Hematopoietic multipotent progenitor cell treated with erythropoietin and hydrocortisone succinate and interleukin-3 and kit ligand, for 15 days (in vitro differentiated cells): ENCODE measurements around the gene VAT1.
"Not testable (repeated sequence)": the region's sequence is repeated elsewhere in the genome, so short reads cannot be mapped to it uniquely, and the experiment has no call there.

ENCODE experiments used
- DNase-seq: peaks from one replicate; pipeline ENCODE4 v3.0.0-alpha.2; 2015; ENCODE audit warnings: low spot score

VAT1 gene

DNA sequence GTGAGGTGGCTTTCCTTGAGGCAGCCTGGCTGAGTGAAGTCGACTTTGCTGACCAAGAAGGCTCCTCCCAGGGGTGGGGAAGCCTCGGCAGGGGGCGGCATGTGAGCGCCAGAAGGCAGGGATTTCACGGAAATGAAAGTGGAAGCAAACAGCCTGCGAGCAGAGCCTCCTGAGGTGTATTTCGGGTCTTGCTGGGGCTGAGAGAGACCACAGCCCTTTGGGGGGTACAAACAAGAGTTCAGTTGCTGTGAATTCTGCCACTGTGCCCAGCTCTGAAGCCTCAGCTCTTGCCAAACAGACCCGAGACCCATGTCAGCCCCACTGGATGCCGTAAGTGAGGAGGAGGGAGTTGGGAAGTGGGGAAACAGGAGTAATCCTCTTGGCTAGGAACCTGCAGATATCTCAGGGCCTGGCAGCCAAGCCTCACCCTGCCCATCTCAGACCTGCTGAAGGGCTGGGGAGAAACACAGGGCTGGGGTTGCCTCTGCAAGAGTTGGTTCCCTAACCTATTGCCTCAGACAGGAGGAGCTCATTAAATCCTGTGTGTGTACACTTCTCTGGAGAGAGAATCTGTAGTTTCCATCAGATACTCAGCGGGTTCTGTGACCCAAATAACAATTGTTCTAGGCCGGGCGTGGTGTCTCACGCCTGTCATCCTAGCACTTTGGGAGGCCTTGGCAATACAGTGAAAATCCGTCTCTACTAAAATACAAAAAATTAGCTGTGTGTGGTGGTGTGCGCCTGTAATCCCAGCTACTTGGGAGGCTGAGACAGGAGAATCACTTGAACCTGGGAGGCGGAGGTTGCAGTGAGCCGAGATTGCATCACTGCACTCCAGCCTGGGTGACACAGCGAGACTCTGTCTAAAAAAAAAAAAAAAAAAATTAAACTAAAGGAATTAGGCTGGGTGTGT is 15.3 kb downstream of the VAT1 start, which contains the start of gene IFI35:
Gene IFI35 (plus strand): TSS at position 146 of the 913 bp plus-strand sequence. CDS start 164 bp downstream, at position 310.
- DNase-seq = peak; percentile 82

DNA sequence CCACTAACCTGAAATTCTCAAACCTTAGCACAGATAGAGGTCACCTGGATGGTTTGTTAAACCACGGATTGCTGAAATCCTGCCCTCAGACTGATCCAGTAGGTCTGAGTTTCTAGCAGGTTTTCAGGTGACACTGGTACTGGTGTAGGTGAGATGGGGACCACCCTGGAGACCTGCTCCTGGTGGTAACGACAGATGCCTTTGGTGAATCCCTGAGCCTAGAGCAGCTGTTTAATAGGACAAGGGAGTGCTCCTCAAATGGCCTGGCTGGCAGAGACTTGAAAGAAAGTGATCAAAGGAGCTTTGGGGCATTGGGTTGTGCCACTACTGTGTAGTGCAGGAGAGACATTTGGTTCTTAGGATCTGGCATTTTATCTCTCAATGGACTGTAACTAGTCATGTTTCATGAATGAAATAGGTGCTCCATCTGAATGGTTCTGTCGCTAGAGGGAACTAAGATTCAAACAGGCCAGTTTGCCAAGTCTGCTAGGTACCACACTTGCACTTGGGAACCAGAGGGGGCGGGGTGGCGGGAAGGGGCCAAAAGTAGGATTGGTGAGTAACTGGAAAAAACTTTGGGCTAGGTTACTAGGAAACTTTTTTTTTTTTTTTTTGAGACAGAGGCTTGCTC is 18.5 kb downstream of the VAT1 start:
- DNase-seq = no peak

DNA sequence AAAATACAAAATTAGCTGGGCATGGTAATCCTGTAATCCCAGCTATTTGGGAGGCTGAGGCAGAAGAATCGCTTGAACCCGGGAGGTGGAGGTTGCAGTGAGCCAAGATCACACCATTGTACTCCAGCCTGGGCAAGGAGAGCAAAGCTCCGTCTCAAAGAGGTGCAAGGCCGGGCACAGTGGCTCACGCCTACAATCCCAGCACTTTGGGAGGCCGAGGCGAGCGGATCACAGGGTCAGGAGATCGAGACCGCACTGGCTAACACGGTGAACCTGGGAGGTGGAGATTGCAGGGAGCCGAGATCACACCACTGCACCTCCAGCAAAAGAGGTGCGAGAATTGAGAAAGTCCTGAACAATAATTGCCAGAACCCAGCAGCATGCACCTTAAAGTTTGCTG is 21.3 kb downstream of the VAT1 start:
- not testable (repeated sequence) for DNase-seq

DNA sequence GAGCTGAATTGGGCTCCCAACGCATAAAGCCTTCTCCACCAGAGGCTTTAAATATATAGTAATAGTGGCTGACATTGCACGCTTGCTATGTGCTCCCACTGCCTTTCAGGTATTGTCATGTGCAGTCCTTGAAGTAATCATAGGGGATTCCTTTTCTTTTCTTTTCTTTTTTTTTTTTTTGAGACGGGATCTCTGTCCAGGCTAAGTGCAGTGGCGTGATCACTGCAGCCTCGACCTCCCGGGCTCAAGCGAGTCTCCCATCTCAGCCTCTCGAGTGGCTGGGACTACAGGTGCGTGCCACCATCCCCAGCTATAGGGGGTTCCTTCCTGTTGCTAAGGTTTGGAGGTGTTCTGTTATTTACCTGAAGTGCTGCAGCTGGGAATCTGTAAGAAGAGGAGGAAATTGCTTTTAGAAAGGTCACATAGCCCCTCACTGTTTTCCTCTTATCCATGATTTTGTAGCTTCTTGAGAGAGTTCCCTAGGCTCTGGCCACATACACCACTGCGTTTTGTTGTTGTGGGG is 23.1 kb downstream of the VAT1 start:
- DNase-seq = no peak

DNA sequence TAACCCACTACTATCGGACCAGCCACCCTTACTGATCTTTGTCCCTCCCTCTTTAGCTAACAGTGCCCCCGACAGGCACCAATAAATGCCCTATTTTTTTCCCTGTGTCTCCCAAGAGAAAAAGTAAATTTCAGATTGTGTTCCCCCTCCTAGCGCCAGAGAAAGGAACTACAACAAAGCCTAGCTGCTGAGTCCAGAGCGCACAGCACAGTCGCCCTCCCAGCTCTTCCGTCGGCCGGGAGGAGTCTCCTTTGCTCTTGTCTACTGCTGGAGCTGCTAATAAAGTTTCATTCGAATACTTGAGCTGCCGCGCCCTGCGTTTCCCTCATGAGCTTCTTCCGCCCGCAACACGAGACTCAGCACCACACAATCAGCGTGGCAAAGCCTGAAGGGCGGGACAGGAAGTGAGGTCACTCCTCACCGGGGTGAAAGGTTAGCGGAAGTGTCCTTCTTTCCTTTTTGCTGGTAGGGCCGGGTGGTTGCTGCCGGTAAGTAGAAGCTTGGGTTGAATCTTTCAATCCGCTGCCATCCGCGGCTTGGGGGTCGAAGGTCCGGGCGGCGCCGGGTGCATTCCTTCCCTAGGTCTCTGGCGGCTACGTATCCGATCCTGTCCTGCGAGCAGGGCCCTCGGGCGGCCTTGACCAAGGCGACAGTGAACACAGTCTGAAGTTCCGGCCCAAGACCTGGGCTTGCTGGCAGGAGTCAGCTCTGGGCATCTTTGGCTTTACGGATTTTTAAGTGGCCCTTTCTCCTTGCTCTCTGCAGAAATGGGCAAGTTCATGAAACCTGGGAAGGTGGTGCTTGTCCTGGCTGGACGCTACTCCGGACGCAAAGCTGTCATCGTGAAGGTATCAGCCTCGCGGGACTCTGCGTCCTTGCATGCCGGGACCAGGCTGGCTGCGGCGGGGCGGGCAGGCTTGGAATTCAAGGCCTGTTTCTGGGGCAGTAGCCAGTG is 23.9 kb downstream of the VAT1 start, which contains the start of gene RPL27:
Gene RPL27 (plus strand): TSS at position 436 of the 955 bp plus-strand sequence. CDS start 332 bp downstream, at position 768.
- DNase-seq = peak; percentile 99

DNA sequence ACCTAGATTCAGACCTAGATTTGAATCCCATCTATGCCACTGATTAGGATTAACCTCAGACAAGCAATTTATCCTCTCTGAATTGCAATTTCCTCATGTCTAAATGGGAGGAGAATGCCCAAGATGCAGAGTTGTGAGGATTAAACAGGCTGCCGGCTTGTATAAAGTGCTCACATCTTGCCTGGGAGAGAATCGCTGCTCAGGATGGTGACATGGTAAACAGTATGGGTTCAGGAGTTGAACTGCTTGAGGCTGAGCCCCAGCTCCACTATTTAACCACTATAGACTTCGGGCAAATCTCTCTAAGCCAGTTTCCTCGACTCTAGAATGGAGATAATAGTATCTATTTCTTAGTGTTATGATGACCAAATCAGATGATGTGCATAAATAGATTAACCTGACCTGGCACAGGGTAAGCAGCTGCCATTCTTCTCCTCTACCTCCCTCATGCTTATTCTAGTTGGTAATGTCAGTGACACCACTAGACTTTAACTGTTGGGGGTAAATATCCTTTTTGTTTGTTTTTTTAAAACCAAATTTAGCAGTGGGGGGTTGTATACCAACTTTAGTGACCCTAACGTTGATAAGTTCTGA is 24.7 kb downstream of the VAT1 start:
- DNase-seq = no peak

DNA sequence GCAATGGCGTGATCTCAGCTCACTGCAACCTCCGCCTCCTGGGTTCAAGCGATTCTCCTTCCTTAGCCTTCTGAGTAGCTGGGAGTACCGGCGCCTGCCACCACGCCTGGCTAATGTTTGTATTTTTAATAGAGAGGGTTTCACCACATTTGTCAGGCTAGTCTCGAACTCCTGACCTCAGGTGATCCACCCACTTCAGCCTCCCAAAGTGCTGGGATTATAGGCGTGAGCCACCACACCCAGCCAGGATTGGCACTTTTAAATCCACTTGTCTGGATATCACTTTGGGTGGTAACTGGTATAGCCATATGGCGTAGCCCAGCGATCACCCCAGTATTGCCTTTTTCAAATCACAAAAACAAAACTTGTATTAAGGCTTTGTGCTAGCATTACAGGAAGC is 28.3 kb downstream of the VAT1 start:
- DNase-seq = not testable (repeated sequence)

DNA sequence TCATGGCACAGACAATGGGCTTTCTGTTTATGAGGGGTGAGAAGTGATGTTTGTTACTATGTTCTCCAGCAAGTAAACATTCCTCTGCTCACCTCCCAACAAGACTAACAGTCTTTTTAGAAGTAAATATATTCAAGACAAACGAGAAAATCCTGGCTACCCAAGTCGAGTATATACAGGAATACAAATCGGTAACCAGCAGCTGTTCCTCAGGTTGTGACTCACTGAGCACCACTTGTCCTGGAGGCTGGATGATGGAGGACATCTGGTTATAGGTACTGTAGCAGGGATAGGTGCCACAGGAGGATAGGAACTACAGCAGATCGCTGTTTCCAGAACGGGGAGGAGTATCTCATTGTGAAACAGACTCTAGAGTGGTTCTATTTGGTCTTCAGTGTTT is 29.3 kb downstream of the VAT1 start:
- DNase-seq = no peak

DNA sequence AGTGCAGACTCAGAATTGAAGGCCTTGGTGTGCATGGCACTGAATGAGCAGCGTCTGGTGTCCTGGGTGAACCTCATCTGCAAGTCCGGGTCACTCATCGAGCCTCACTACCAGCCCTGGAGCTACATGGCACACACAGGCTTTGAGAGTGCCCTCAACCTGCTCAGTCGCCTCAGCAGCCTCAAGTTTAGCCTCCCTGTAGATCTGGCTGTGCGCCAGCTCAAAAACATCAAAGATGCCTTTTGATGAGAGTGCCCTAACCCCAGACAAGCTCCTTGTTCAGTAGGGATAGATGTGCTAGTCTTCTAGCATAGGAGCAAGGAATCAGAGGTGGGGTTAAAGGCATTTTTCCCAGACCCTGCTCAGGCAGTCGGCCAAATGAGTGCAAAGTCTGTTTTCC is 30.7 kb downstream of the VAT1 start:
- DNase-seq = no peak

DNA sequence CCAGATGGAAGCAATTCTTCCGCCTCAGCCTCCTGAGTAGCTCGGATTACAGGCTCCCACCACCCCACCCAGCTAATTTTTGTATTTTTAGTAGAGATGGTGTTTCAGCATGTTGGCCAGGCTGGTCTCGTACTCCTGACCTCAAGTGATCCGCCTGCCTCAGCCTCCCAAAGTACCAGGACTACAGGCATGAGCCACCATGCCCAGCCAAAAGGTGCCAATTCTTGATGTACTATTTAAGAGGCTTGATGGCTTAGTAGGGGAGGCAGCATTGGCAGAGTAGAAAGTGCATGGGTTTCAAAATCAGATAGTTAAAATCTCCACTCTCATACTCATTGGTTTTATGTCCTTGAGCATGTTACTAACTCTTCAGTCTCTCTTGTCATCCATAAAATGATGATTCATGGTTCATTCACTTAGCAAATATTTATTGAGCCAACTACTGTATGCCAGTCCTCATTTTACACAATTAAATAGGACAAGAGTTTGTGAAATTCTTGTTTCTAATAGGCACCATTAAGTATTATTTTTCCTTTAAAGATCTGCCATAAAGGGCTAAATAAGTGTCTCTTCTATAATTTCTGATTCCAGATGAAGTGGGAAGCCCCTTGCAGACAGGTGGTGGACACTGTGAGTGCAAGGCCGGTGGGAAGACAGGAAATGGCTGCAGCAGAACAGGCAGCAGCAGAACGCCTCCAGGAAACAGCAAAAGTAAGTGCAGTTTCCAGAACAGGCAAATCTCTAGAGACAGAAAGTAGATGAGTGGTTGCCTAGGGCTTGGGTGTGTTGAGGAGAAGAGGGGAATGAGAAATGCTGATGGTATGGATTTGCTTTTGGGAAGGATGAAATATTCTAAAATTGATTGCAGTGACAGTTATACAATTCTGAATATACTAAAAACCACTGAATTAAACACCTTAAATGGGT is 32.2 kb downstream of the VAT1 start:
- no peak for DNase-seq

DNA sequence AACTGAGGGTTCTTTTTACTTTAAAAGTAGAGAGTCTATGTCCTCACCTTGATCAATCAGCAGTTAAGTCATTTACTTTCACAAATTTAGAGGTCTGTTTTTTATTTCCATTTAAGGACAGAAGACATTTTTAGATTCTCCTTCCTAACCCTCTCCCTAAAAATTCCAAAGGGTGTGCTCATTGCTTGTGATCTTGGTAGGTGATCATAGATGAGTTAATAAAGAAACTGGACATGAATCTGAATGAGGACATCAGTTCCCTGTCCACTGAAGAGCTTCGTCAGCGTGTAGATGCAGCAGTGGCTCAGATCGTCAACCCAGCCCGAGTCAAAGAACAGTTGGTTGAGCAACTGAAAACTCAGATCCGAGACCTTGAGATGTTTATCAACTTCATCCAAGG is 33.0 kb downstream of the VAT1 start:
- DNase-seq = no peak

DNA sequence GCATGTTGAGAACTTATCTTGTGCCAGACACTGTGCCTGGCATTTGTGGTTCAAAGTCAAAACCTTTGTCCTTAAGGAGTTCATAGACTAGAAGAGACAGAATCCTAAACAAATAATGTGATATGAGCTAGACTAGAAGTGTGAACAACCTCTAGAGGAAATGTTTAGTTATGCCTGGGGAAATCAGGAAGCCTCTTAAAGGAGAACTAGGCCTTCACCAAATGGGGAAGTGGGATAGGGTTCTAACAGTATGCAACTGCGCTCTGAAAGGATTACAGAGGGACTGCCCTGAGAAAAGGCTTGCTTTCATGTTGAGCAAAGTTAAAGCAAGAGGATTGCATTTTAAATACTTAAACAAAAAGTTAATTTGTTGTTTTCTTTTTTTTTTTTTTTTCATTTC is 37.0 kb downstream of the VAT1 start:
- no peak for DNase-seq

DNA sequence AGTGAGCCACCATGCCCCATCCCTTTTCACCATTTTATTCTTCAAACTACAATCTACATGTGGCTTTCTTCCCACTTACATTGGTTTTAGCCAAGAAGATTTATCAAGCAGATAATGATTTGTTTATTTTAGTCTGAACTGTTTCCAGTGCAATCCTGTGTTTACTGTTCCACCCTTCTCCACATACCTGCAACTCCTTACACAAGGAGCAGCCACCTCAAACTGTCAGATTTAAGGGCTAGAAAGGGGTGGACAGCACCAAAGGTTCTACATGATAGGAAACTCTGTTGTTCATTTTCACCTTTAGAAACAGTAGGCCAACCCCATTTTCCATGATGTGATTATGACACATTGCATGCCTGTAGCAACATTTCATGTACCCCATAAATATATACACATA is 39.9 kb downstream of the VAT1 start:
- no peak for DNase-seq

DNA sequence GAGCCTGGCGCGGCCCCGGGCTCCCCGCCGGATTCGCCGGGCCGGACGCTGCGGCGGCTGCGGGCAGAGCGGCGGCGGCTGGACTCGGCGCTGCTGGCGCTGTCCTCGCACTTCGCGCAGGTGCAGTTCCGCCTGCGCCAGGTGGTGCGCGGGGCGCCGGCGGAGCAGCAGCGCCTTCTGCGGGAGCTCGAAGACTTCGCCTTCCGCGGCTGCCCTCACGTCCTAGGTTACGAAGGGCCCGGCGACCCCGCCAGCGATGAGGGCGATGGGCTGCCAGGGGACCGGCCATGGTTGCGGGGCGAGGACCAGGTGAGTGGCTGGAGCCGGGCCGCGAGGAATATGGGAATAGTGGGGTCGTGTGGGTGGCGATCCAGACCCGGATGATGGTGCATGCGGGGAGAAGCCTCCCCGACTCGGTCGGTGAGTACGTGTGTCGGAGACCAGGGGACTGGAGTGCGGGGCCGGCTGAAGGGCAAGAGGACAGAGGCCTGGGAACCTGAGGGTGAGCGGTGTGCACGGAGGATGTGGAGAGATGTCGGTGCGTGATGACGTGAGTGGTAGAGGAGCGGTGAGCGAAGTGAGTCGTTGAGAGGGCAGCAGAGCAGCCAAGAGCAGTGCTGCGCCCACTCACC is 41.3 kb downstream of the VAT1 start:
- DNase-seq = peak; percentile 54

DNA sequence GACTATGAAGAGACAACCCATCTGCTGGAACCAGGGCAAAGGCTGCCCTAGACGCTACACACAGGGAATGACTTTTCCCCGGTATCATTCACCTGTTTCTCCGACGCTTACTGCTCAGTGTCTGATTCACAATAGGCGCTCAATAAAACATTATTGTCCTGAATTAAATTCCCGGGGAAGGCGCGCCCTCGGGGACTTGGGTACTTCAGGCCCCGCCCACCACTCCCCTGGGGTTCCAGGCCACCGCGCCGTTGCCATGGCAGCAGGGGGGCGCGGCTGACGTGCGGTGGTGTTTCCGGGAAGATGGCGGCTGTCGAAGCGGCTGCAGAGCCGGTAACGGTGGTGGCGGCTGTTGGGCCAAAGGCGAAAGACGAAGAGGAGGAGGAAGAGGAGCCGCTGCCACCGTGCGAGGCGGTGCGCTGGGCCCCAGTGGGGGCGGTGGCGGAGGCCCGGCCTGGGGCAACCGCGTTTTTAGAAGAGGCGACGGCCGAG is 41.9 kb downstream of the VAT1 start, which contains the start of gene RUNDC1:
Gene RUNDC1 (plus strand): TSS at position 292 of the 492 bp plus-strand sequence. CDS start 12 bp downstream, at position 304.
- peak; percentile 93 for DNase-seq

DNA sequence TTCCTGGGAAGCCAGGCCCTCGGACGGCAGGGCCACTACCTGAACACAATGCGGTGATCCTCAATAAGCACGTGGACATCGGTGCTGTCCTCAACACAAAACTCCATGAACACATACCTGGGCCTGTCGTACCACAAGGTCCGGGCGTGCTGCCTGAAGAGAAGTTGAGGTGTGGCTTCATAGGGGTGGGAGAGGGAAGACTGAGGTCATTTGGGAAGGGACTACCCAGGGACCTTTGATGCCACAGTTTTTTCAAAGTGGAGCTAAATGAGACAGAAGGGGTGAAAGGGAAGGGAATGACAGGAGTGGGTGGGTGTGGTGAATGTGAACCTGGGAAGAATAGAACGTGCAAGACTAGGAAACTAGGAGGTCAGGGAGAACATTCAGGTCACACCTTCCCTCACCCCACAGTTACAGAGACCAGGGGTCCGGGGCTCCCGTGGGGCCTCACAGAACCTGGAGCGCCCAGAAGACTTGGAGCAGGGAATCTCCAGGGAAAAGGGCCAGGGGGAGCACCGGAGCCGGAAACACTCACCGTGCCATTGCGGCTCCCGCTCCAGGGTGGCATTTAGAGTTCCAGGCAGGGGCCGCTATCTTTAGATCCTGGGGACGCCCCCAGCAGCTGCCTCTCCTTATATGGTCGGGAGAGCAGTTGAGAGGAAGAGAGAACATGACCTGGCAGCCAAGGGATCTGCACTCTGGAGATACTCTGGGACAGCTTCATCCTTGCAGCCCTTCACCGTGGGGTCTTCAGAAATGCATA is 42.5 kb downstream of the VAT1 start, which contains the start of gene PTGES3L:
Gene PTGES3L (minus strand): TSS at position 570 of the 763 bp plus-strand sequence. CDS start 27 bp downstream, at position 543.
- DNase-seq = no peak

DNA sequence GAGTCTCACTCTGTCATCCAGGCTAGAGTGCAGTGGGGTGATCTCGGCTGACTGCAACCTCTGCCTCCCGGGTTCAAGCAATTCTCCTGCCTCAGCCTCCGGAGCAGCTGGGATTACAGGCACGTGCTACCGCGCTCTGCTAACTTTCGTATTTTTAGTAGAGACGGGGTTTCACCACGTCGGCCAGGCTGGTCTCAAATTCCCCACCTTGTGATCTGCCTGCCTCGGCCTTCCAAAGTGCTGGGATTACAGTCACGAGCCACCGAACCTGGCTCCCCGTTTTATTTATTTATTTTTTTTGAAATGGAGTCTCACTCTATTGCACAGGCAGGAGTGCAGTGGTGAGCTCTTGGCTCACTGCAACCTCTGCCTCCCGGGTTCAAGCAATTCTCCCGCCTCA is 46.5 kb downstream of the VAT1 start:
- DNase-seq = not testable (repeated sequence)

DNA sequence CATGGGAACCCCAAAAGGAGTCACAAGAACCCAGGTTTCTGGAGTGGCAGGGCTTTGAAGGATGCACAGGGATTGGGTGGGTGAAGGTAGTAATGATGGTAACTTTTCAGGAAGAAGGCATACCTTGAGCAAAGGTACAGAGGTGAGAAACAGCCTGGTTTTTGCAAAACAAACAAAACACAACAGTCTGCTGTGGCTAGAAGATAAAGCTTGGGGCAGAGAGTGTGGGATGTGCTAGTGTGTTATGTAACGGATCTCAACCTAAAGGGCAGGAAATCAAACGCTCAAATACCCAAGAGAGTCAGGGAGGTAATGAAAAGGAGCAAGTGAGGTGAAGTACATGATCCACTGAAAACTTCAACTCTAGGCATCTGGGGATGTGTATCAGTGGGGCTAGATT is 46.9 kb downstream of the VAT1 start:
- no peak for DNase-seq
